Smooth muscle cell (in vitro differentiated cells): Measurements from ENCODE around the gene ITPKA. TPM values are rescaled to one million over a fixed set of nuclear protein-coding genes. Genes with fewer than 3 reads are reported as not detected.

Experiments
- DNase-seq: peaks from one replicate; lab custom pipeline; 2025; ENCODE audit not compliant: unreplicated experiment; lab: John Stamatoyannopoulos, UW
- H2AFZ ChIP-seq: fragments of 200-600 bp; sonication (generic); 2 replicates; pipeline ENCODE4 v1.6.0; 2016; ENCODE audit warnings: antibody characterized with exemption, low read depth, mild to moderate bottlenecking
- H3F3A ChIP-seq: fragments of 200-600 bp; sonication (generic); 2 replicates; pipeline ENCODE4 v1.6.0; 2017; ENCODE audit warnings: antibody characterized with exemption, low read depth
- H3K27ac ChIP-seq: fragments of 200-600 bp; sonication (generic); 2 replicates; pipeline ENCODE4 v1.5.1; 2016; ENCODE audit warnings: low read depth, mild to moderate bottlenecking
- H3K27me3 ChIP-seq: fragments of 200-600 bp; sonication (generic); 2 replicates; pipeline ENCODE4 v1.6.1; 2016; ENCODE audit warnings: low read depth, mild to moderate bottlenecking
- H3K36me3 ChIP-seq: fragments of 200-600 bp; sonication (generic); 2 replicates; pipeline ENCODE4 v1.5.1; 2016; ENCODE audit warnings: low read depth
- H3K4me1 ChIP-seq: fragments of 200-600 bp; sonication (generic); 2 replicates; pipeline ENCODE4 v1.5.1; 2016; ENCODE audit warnings: low read depth
- H3K4me2 ChIP-seq: fragments of 200-600 bp; sonication (generic); 2 replicates; pipeline ENCODE4 v1.6.0; 2016; ENCODE audit warnings: mild to moderate bottlenecking
- H3K4me3 ChIP-seq: fragments of 200-600 bp; sonication (generic); 2 replicates; pipeline ENCODE4 v1.5.1; 2016; ENCODE audit warnings: mild to moderate bottlenecking
- H3K79me2 ChIP-seq: fragments of 200-600 bp; sonication (generic); 2 replicates; pipeline ENCODE4 v1.6.0; 2016; ENCODE audit warnings: low read depth, mild to moderate bottlenecking
- H3K9ac ChIP-seq: fragments of 200-600 bp; sonication (generic); 2 replicates; pipeline ENCODE4 v1.6.0; 2016; ENCODE audit warnings: low read depth
- H3K9me3 ChIP-seq: fragments of 200-600 bp; sonication (generic); replicated peaks from 2 replicates; pipeline ENCODE4 v1.5.1; 2016; ENCODE audit warnings: low read depth
- H4K20me1 ChIP-seq: fragments of 200-600 bp; sonication (generic); 2 replicates; pipeline ENCODE4 v1.6.0; 2016; ENCODE audit warnings: low read depth
- CTCF ChIP-seq: fragments of 200-600 bp; sonication (generic); IDR thresholded peaks from 2 replicates; pipeline ENCODE4 v1.5.1; 2017; ENCODE audit warnings: borderline replicate concordance, mild to moderate bottlenecking, antibody characterized with exemption; ENCODE audit not compliant: insufficient read depth, poor library complexity, severe bottlenecking
- WGBS: methylation state at CpG from one replicate; pipeline ENCODE4 v1.1.7; 2016; ENCODE audit warnings: low lambda C conversion rate; 5-methylcytosine and 5-hydroxymethylcytosine counted together
- polyA plus RNA-seq: library from polyadenylated mRNA; unstranded; fragments of >200 nt; fragmentation: Nextera tagmentation; extraction: Ambion mirVana; gene quantifications from 2 replicates; pipeline ENCODE4 v1.2.1, GENCODE V29; 2016
- total RNA-seq: library from RNA; depleted of rRNA; stranded (reverse); fragments of >200 nt; gene quantifications from 2 replicates; pipeline ENCODE4 v1.2.3, GENCODE V29; 2014

Gene ITPKA
- total and polyA plus RNA-seq, 2 experiments from 2014 or later = 2.1 to 2.8 TPM

DNA sequence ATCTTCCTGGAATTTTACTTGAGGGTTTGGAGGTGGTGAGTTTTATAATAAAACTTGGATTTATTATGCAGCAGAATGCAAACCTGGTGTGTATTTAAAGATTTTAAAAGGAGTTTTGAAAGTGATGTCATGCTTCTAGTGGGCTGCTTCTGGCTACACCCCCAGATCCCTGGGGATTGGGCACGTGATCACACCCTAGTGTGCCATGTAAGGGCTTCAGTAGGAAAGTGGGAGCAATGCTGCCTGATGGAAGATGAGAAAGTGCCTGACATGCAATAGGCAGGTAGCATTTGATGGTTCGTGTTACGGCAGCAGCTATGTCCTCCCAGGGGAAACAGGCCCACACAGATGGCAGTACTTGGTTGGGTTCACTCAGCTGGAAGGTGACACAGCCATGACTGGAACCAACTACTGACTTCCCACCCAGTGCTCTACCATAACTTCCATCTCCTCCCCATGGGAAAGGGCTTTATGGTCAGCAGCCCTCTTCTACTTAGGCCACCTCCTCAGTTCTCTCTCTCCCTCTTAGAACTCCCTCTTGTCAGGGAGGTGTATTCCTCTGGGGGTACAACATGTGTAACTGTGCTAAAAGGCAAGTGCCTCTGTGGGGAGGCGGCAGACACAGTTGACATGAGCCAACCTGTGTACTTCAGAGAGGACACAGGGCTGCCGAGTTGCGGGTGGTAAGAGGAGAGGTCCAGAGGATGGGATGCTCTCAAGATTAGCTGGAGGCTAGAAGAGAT lies 5.6 kb downstream of the ITPKA start:
- Histone ChIP-seq H3F3A (no peaks in the 10 kb centered on the region), H3K4me1 (peaks cover 22% of the 10 kb centered on the region), H3K9me3 (no peaks in the 10 kb centered on the region), H2AFZ (no peak overlapping the region), H3K4me2 (no peak overlapping the region), H3K4me3 (no peak overlapping the region), H4K20me1 (no peaks in the 10 kb centered on the region), H3K9ac (no peak overlapping the region), H3K27me3 (peaks cover 100% of the 10 kb centered on the region), H3K79me2 (no peaks in the 10 kb centered on the region), H3K36me3 (no peaks in the 10 kb centered on the region), H3K27ac (no peak overlapping the region)
- no peak for DNase-seq
- 87% methylated on average over 6 of the region's 6 CpGs for WGBS
- no peak for TF ChIP-seq CTCF

- H3K79me2 ChIP-seq = no peaks in the 10 kb centered on the region
- no peak overlapping the region for H3K9ac ChIP-seq
- peak overlapping the region; percentile 81 for H3K4me2 ChIP-seq
- no peaks in the 10 kb centered on the region for H3F3A ChIP-seq
- H3K4me1 ChIP-seq = peaks cover 11% of the 10 kb centered on the region
- no peak for DNase-seq
- no peak for TF ChIP-seq CTCF
- no peaks in the 10 kb centered on the region for H4K20me1 ChIP-seq
- H3K9me3 ChIP-seq = no peaks in the 10 kb centered on the region
- no peak overlapping the region for H2AFZ ChIP-seq
- H3K27ac ChIP-seq = no peak overlapping the region
- WGBS = 6% methylated on average over 49 of the region's 56 CpGs
- peak overlapping the region; percentile 30 for H3K4me3 ChIP-seq
- peaks cover 100% of the 10 kb centered on the region for H3K27me3 ChIP-seq
- no peaks in the 10 kb centered on the region for H3K36me3 ChIP-seq
These were observed 7.7 kb downstream of the ITPKA start for GRCh38 chr15:41501191-41501917.

DNA sequence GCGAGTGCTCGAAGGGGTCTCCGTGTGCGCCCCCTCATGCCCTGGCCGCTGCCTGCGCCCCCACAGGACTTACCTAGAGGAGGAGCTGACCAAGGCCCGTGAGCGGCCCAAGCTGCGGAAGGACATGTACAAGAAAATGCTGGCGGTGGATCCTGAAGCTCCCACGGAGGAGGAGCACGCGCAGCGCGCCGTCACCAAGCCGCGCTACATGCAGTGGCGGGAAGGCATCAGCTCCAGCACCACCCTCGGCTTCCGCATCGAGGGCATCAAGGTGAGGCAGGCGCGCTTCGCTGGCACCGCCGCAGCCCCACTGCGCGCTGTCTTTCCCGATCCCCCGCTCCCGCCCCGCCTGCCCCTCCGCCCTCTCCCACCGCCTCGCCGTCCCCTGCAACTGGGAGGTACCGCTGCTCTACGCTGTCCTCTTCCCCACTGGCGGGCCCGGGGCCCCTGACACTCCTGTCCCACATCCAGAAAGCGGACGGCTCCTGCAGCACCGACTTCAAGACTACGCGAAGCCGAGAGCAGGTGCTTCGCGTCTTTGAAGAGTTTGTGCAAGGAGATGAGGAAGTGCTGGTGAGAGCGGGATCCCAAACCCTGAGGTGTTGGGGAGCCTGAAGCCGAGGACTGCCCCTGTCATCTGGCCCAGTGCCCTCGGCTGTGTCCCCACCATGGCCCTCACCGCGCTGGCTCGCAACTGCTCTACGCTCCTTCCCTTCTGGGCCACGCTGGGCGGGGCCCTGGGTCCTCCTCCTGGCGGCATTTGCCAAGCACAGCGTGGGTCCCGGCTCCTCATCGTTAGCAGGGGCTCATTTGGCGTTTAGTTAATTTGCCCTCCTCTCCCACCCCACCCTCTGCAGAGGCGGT lies 8.5 kb downstream of the ITPKA start:
- Histone ChIP-seq H3K36me3 (no peaks in the 10 kb centered on the region), H3K4me1 (peaks cover 11% of the 10 kb centered on the region), H3K9ac (no peak overlapping the region), H3K79me2 (no peaks in the 10 kb centered on the region), H3K27ac (no peak overlapping the region), H2AFZ (no peak overlapping the region), H3F3A (no peaks in the 10 kb centered on the region), H3K27me3 (peaks cover 98% of the 10 kb centered on the region), H3K4me3 (peak overlapping the region; percentile 30), H4K20me1 (no peaks in the 10 kb centered on the region), H3K9me3 (no peaks in the 10 kb centered on the region), H3K4me2 (peak overlapping the region; percentile 81)
- DNase-seq = no peak
- WGBS = 7% methylated on average over 50 of the region's 64 CpGs
- TF ChIP-seq CTCF = no peak
